Mesothelial cell of epicardium (in vitro differentiated cells): Measurements from ENCODE around the gene TNFSF10. TPM values are rescaled to one million over a fixed set of nuclear protein-coding genes. Genes with fewer than 3 reads are reported as not detected.

Source experiments
- DNase-seq, 2 experiments: peaks; one replicate each; pipeline ENCODE4 v3.0.0; 2021; ENCODE audit warnings: low spot score in 2 of 2; ENCODE audit not compliant: unreplicated experiment in 2 of 2
- H3K27ac Mint-ChIP-seq: 2 replicates; pipeline ENCODE4 v1.8.0; 2021; ENCODE audit warnings: mixed read lengths
- H3K27me3 Mint-ChIP-seq: 2 replicates; pipeline ENCODE4 v1.8.0; 2021; ENCODE audit warnings: low read depth, mixed read lengths
- H3K36me3 Mint-ChIP-seq: 2 replicates; pipeline ENCODE4 v1.8.0; 2021; ENCODE audit warnings: mixed read lengths
- H3K4me1 Mint-ChIP-seq: 2 replicates; pipeline ENCODE4 v1.8.0; 2021; ENCODE audit warnings: mixed read lengths
- H3K4me3 Mint-ChIP-seq: 2 replicates; pipeline ENCODE4 v1.8.0; 2021; ENCODE audit warnings: mild to moderate bottlenecking, moderate library complexity, mixed read lengths
- H3K9me3 Mint-ChIP-seq: 2 replicates; pipeline ENCODE4 v1.8.0; 2021; ENCODE audit warnings: mixed read lengths
- CTCF ChIP-seq: fragments of 200-600 bp; sonication (generic); IDR thresholded peaks from one replicate; pipeline ENCODE4 v1.5.0; 2021; ENCODE audit warnings: antibody characterized with exemption; ENCODE audit not compliant: unreplicated experiment
- total RNA-seq: library from RNA; stranded (reverse); gene quantifications from 3 replicates; pipeline ENCODE4 v1.2.1, GENCODE V29; 2021

TNFSF10 gene
- total RNA-seq, 1 donor from 2014 or later: 1.7 TPM

- H3K36me3 Mint-ChIP-seq: peaks cover 5% of the 10 kb centered on the region
- no peak for TF ChIP-seq CTCF
- peak overlapping the region; percentile 43 for H3K27ac Mint-ChIP-seq
- no peak for DNase-seq
- H3K9me3 Mint-ChIP-seq: peaks cover 18% of the 10 kb centered on the region
- peaks cover 15% of the 10 kb centered on the region for H3K4me1 Mint-ChIP-seq
- H3K4me3 Mint-ChIP-seq: no peak overlapping the region
- H3K27me3 Mint-ChIP-seq: no peaks in the 10 kb centered on the region
Observed at GRCh38 chr3:172470588-172470987, 52.6 kb downstream of the TNFSF10 start.

DNA sequence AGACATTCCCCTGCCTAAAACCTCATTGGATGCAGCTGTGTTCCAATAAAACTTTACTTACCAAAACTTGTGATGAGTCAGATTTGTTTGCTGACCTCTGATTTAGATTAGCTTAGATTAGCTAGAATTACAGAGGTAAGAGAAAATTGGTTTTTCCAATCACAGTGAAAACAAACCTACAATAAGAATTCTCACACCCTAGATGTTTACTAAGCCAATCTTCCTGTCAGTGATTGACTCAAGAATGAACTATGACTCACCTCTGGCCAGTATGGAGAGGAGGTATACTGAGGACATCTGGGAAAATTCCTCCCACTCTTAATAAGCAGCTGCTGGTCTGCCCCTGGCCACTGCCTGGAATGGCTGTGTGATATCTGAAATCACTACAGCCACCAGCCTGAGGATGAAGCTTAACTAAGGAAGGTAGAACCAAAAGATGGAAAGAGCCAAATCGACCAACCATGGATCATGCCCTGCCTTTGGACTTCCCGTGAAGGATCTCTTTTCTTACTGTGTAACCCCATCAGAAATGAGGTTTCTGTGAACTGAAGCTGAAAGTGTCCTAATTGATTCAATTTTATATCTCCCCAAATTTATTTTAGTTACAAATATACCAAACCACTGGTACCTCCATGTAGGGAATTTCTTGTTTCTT, 55.9 kb downstream of the TNFSF10 start:
- Mint-ChIP-seq H3K4me1 (peaks cover 24% of the 10 kb centered on the region), H3K36me3 (peaks cover 5% of the 10 kb centered on the region), H3K27me3 (no peaks in the 10 kb centered on the region), H3K9me3 (peaks cover 18% of the 10 kb centered on the region), H3K27ac (no peak overlapping the region), H3K4me3 (no peak overlapping the region)
- DNase-seq: no peak
- no peak for TF ChIP-seq CTCF

- TF ChIP-seq CTCF: no peak
- DNase-seq: no peak
- H3K27me3 Mint-ChIP-seq: no peaks in the 10 kb centered on the region
- H3K27ac Mint-ChIP-seq: no peak overlapping the region
- no peaks in the 10 kb centered on the region for H3K36me3 Mint-ChIP-seq
- H3K9me3 Mint-ChIP-seq: peaks cover 12% of the 10 kb centered on the region
- peaks cover 24% of the 10 kb centered on the region for H3K4me1 Mint-ChIP-seq
- no peak overlapping the region for H3K4me3 Mint-ChIP-seq
Observed at GRCh38 chr3:172466553-172467130, 56.6 kb downstream of the TNFSF10 start.

DNA sequence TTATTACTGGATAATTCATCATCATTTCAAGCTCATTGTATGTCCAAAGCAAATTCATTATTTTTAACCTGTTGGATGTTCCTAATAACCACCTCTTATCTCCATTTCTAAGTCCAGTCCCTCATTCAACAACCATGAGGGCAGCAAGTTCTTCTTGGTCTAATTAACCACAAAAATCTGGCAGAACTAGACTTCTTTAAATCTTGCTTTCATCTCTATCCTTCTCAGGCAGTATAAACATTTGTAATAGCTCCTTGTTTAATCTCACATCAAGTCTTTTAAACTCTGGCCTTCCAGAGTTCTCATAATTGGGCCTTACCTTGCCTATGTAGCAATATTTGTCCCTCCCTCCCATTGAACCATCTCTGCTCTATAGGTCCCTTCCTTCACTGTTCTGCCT, 57.9 kb downstream of the TNFSF10 start:
- Mint-ChIP-seq H3K36me3 (no peaks in the 10 kb centered on the region), H3K4me3 (no peak overlapping the region), H3K4me1 (peaks cover 17% of the 10 kb centered on the region), H3K9me3 (peaks cover 5% of the 10 kb centered on the region), H3K27ac (no peak overlapping the region), H3K27me3 (no peaks in the 10 kb centered on the region)
- no peak for TF ChIP-seq CTCF
- no peak for DNase-seq

GRCh38 chr3:172464306-172464705, 58.9 kb downstream of the TNFSF10 start:
- DNase-seq: no peak
- Mint-ChIP-seq H3K36me3 (no peaks in the 10 kb centered on the region), H3K9me3 (peaks cover 5% of the 10 kb centered on the region), H3K4me3 (no peak overlapping the region), H3K4me1 (peaks cover 16% of the 10 kb centered on the region), H3K27me3 (no peaks in the 10 kb centered on the region), H3K27ac (no peak overlapping the region)
- TF ChIP-seq CTCF: no peak
